Gastroesophageal sphincter (tissue), 4 donors: Measurements from ENCODE around the gene EPSTI1. TPM values are rescaled to one million over a fixed set of nuclear protein-coding genes. Genes with fewer than 3 reads are reported as not detected.

Experiments
- ATAC-seq: fragments of 150-250 bp; one replicate; pipeline ENCODE4 v1.9.1; 2016; ENCODE audit warnings: mild to moderate bottlenecking, moderate library complexity
- H3K27ac ChIP-seq, 4 donors: fragments of 200-600 bp; sonication (generic) in 3 of 4; 1 replicate in 3 of 4; 2 replicates in 1 of 4; pipeline ENCODE4 v1.5.1; 2016 to 2019
- H3K27me3 ChIP-seq: fragments of 200-600 bp; sonication (generic); one replicate; pipeline ENCODE4 v1.5.1; 2019
- H3K36me3 ChIP-seq, 2 donors: fragments of 200-600 bp; sonication (generic); one replicate each; pipeline ENCODE4 v1.5.1; 2019; ENCODE audit warnings: control low read depth in 1 of 2
- H3K4me1 ChIP-seq, 3 donors: fragments of 200-600 bp; sonication (generic); 1 replicate in 2 of 3; 2 replicates in 1 of 3; pipeline ENCODE4 v1.5.1; 2016 to 2019; ENCODE audit warnings: control low read depth in 2 of 3
- H3K4me3 ChIP-seq, 2 donors: fragments of 200-600 bp; sonication (generic); one replicate each; pipeline ENCODE4 v1.5.1; 2019; ENCODE audit warnings: mild to moderate bottlenecking in 1 of 2, moderate library complexity in 1 of 2
- H3K9me3 ChIP-seq, 3 donors: fragments of 200-600 bp; sonication (generic); one replicate each; pipeline ENCODE4 v1.5.1; 2017 to 2019; ENCODE audit warnings: control low read depth in 2 of 3
- CTCF ChIP-seq, 4 experiments: fragments of 200-600 bp in 2 of 4; fragments of 450-650 bp in 2 of 4; sonication (generic) in 1 of 4; IDR thresholded peaks; one replicate each; pipeline ENCODE4 v1.5.1; 2017 to 2019; ENCODE audit warnings: antibody characterized with exemption in 4 of 4, mild to moderate bottlenecking in 2 of 4, moderate library complexity in 2 of 4
- EP300 ChIP-seq: sonication (generic); formaldehyde crosslinking; IDR thresholded peaks from one replicate; pipeline ENCODE4 v1.6.1; 2017; ENCODE audit warnings: antibody characterized with exemption, mild to moderate bottlenecking
- POLR2A ChIP-seq, 2 donors: fragments of 450-650 bp; IDR thresholded peaks; one replicate each; pipeline ENCODE4 v1.6.1; 2017; ENCODE audit warnings: antibody characterized with exemption in 2 of 2, mild to moderate bottlenecking in 2 of 2, moderate library complexity in 1 of 2
- POLR2AphosphoS5 ChIP-seq: sonication (generic); formaldehyde crosslinking; IDR thresholded peaks from one replicate; pipeline ENCODE4 v1.6.1; 2017; ENCODE audit warnings: antibody characterized with exemption
- WGBS, 2 donors: methylation state at CpG; one replicate each; pipeline ENCODE4 v1.1.5; 2018; ENCODE audit warnings: low coverage in 1 of 2; 5-methylcytosine and 5-hydroxymethylcytosine counted together
- total RNA-seq, 4 donors: library from RNA; depleted of rRNA; stranded (reverse); fragments of >200 nt; gene quantifications; one replicate each; pipeline ENCODE4 v1.1.0, GENCODE V29; 2016

The EPSTI1 gene
- total RNA-seq, 4 donors from 2014 or later: 6.1 to 13.3 (median 7.8) TPM

GRCh38 chr13:42899266-42899665, 92.8 kb downstream of the EPSTI1 start:
- ATAC-seq: no peak
- no peaks in the 10 kb centered on the region for H3K27me3 ChIP-seq
- H3K36me3 ChIP-seq: peaks cover 0 to 12% of the 10 kb centered on the region in 2 donors
- no peaks in the 10 kb centered on the region for H3K9me3 ChIP-seq
- H3K4me3 ChIP-seq: no peak overlapping the region
- H3K27ac ChIP-seq: no peak overlapping the region
- peaks cover 0 to 7% (median 0%) of the 10 kb centered on the region in 3 donors for H3K4me1 ChIP-seq
- WGBS, 2 donors: 77 to 85% methylated on average over 3 of the region's 3 CpGs
- TF ChIP-seq POLR2A (IDR thresholded peaks at IDR 0.05) (no peak), CTCF (IDR thresholded peaks at IDR 0.05) (no peak), POLR2AphosphoS5 (no peak), EP300 (no peak)

- Histone ChIP-seq H3K27me3 (no peaks in the 10 kb centered on the region), H3K9me3 (no peaks in the 10 kb centered on the region), H3K36me3 (peaks cover 0 to 12% of the 10 kb centered on the region in 2 donors), H3K4me1 (peaks cover 0 to 8% (median 0%) of the 10 kb centered on the region in 3 donors), H3K4me3 (no peak overlapping the region), H3K27ac (no peak overlapping the region)
- 97% methylated on average over 3 of the region's 3 CpGs; no CpG with 5 or more reads in 1 of the 2 donors for WGBS, 2 donors
- no peak for ATAC-seq
- no peak for TF ChIP-seq POLR2A (IDR thresholded peaks at IDR 0.05)
- TF ChIP-seq CTCF (IDR thresholded peaks at IDR 0.05): no peak
- TF ChIP-seq POLR2AphosphoS5: no peak
- no peak for TF ChIP-seq EP300
Observed at GRCh38 chr13:42895776-42896175, 96.3 kb downstream of the EPSTI1 start.

DNA sequence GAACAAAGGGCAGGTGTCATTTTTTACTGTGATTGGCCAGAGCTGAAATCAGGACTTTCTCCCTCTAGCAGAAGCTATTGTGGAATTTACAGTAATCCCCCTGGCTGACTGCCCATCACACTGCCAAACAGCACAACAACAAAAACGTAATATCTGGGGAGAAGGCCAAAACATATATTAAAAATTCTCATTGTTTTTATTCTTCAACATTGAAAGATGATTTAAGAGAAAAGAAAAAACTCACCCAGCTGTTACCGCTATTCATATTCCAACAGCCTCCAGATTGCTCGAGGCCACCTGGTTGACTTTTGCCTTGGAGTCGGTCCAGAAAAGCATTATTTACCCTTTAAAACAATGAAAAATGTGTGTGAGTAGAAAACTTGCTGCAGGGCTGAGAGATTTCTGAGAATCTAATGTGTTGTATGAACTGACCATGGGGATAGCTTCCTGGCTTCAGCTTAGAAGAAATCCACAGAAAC, 97.2 kb downstream of the EPSTI1 start:
- H3K9me3 ChIP-seq: no peaks in the 10 kb centered on the region
- WGBS, 2 donors: 0 to 15% methylated on average over 4 of the region's 4 CpGs
- no peak for ATAC-seq
- H3K4me3 ChIP-seq: no peak overlapping the region
- no peak for TF ChIP-seq POLR2A (IDR thresholded peaks at IDR 0.05)
- TF ChIP-seq EP300: no peak
- TF ChIP-seq CTCF (IDR thresholded peaks at IDR 0.05): no peak
- TF ChIP-seq POLR2AphosphoS5: no peak
- peaks cover 0 to 8% (median 0%) of the 10 kb centered on the region in 3 donors for H3K4me1 ChIP-seq
- H3K36me3 ChIP-seq: peaks cover 0 to 12% of the 10 kb centered on the region in 2 donors
- H3K27ac ChIP-seq: no peak overlapping the region
- H3K27me3 ChIP-seq: no peaks in the 10 kb centered on the region

DNA sequence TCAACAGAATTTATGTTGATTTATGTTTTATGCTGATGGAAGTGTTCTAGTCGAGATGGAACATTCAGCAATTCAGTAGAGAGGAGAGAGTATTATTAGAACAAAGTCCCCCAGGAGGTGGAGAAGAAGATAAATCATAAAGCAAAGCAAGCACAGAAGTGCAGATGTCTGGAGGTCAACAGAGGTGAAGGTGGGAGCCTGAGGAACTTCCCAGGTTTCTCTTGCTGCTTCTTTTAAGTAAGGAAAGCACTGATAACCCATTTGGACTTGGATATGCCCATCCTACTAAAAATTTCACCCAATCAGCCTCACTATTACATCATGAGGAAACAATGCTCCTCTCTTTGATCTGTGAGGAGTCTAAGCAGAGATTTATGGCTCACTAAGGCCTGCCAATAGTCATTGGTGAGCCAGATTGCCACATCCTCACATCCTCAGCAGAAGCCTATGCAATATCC, 98.8 kb downstream of the EPSTI1 start:
- peaks cover 0 to 18% of the 10 kb centered on the region in 2 donors for H3K36me3 ChIP-seq
- ATAC-seq: no peak
- H3K27me3 ChIP-seq: no peaks in the 10 kb centered on the region
- H3K4me1 ChIP-seq: peaks cover 0 to 8% (median 0%) of the 10 kb centered on the region in 3 donors
- TF ChIP-seq CTCF (IDR thresholded peaks at IDR 0.05) (no peak), EP300 (no peak), POLR2A (IDR thresholded peaks at IDR 0.05) (no peak), POLR2AphosphoS5 (no peak)
- 19% methylated on average over 1 of the region's 1 CpG; no CpG with 5 or more reads in 1 of the 2 donors for WGBS, 2 donors
- H3K27ac ChIP-seq: no peak overlapping the region
- H3K9me3 ChIP-seq: no peaks in the 10 kb centered on the region
- H3K4me3 ChIP-seq: no peak overlapping the region

DNA sequence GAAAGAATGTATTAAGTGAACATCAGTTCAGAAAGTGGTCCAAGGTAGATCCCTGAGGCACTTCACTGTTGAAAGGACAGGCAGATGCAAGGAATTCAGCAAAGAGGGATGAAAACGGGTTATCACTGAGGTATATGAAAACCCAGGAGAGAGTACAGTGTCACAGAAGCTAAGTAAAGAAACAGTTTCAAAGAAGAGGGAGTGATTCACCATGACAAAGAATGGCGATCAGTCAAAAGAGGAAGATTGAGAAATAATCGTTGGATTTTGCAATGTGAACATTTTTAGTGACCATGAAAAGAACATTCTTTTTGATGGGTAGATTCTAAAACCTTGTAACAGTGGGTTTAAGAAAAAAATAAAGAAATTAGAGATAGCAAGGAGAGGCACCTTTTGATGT, 99.3 kb downstream of the EPSTI1 start:
- peaks cover 0 to 22% of the 10 kb centered on the region in 2 donors for H3K36me3 ChIP-seq
- no peaks in the 10 kb centered on the region for H3K27me3 ChIP-seq
- TF ChIP-seq POLR2AphosphoS5 (no peak), CTCF (IDR thresholded peaks at IDR 0.05) (no peak), POLR2A (IDR thresholded peaks at IDR 0.05) (no peak), EP300 (no peak)
- H3K4me1 ChIP-seq: peaks cover 0 to 8% (median 0%) of the 10 kb centered on the region in 3 donors
- no peak for ATAC-seq
- no peaks in the 10 kb centered on the region for H3K9me3 ChIP-seq
- H3K4me3 ChIP-seq: no peak overlapping the region
- 82 to 83% methylated on average over 3 of the region's 3 CpGs for WGBS, 2 donors
- no peak overlapping the region for H3K27ac ChIP-seq
